ENCODE data around the gene TRIP10.

The TRIP10 gene

DNA sequence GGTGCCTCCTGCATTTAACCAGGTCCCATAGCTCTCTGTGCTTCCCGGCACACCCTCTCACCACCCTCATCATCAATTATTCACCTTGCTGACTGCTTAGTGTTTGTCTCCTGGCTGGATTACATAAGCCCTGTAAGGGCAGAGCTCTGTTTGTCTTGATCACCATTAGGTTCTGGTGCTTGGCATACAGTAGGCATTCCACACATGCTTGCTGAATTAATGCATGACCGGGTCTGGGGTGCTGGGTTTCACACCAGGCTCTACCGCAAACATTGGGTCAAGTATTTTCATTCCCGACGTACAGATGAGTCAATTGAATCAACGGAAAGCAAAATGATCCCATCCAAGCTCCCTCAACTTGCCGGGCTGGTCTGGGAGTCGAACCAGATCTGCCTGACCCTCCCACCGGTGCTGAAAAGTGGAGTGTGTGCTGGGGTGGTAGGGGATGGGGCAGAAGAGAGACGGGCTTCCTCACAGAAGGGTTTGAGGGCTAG, 61.6 kb downstream of the TRIP10 start:
- Mint-ChIP-seq H3K4me1 (peaks cover 67% of the 10 kb centered on the region), H3K27ac (peak overlapping the region; percentile 92), H3K4me3 (peak overlapping the region; percentile 93), H3K9me3 (no peaks in the 10 kb centered on the region), H3K27me3 (no peaks in the 10 kb centered on the region), H3K36me3 (peaks cover 5% of the 10 kb centered on the region)
